Cardiac fibroblast (primary cell): ENCODE measurements around the gene SEC14L3.

Experiments
- DNase-seq, 2 donors: peaks; one replicate each; pipeline versions ENCODE4 v3.0.0 to v3.0.0-alpha.2; 2010; ENCODE audit warnings: low read depth in 2 of 2
- H3K4me3 ChIP-seq, 2 donors: replicated peaks in 1 of 2; 1 replicate in 1 of 2; 2 replicates in 1 of 2; pipeline ENCODE4 v1.5.1; 2011; ENCODE audit warnings: low read depth in 2 of 2, low read length in 2 of 2, mild to moderate bottlenecking in 2 of 2, moderate library complexity in 1 of 2
- CTCF ChIP-seq: IDR thresholded peaks from one replicate; pipeline ENCODE4 v1.5.1; 2011; ENCODE audit warnings: low read depth, mild to moderate bottlenecking, low read length, inconsistent platforms

The SEC14L3 gene

GRCh38 chr22:30447656-30448055 is 24.2 kb downstream of the SEC14L3 start:
- H3K4me3 ChIP-seq: no peak overlapping the region
- DNase-seq: no peak
- no peak for TF ChIP-seq CTCF

- H3K4me3 ChIP-seq: no peak overlapping the region
- no peak for TF ChIP-seq CTCF
- DNase-seq: peak in 1 of 2 donors; percentile 58
Measured at GRCh38 chr22:30445438-30446145, 26.2 kb downstream of the SEC14L3 start.

GRCh38 chr22:30444632-30445437 is 27.0 kb downstream of the SEC14L3 start:
- TF ChIP-seq CTCF: peak; percentile 84
- DNase-seq: peak; percentile 70 to 73
- H3K4me3 ChIP-seq: no peak overlapping the region

- H3K4me3 ChIP-seq: no peak overlapping the region
- no peak for TF ChIP-seq CTCF
- no peak for DNase-seq
Measured at GRCh38 chr22:30441088-30441487, 30.7 kb downstream of the SEC14L3 start.

- no peak overlapping the region for H3K4me3 ChIP-seq
- no peak for DNase-seq
- no peak for TF ChIP-seq CTCF
Measured at GRCh38 chr22:30439836-30440235, 32.0 kb downstream of the SEC14L3 start.

GRCh38 chr22:30439226-30439625 is 32.6 kb downstream of the SEC14L3 start:
- DNase-seq: no peak
- no peak for TF ChIP-seq CTCF
- H3K4me3 ChIP-seq: no peak overlapping the region
